Right lobe of liver (tissue), 4 donors: ENCODE results near the gene SYNM.

Source experiments
- CTCF ChIP-seq, 4 donors: fragments of 200-600 bp in 3 of 4; fragments of 450-650 bp in 1 of 4; IDR thresholded peaks; one replicate each; pipeline versions ENCODE4 v1.5.1 to v1.8.0; 2016 to 2022; ENCODE audit warnings: antibody characterized with exemption in 4 of 4, mild to moderate bottlenecking in 2 of 4
- POLR2A ChIP-seq: fragments of 450-650 bp; IDR thresholded peaks from one replicate; pipeline ENCODE4 v1.6.1; 2017; ENCODE audit warnings: antibody characterized with exemption, mild to moderate bottlenecking
- donor health status: DM: no; HTN: no; CAD: no.
- donor health status: DM: no; HTN: no; CAD: no.
- donor health status: DM: no; HTN: yes; CAD: no.

DNA sequence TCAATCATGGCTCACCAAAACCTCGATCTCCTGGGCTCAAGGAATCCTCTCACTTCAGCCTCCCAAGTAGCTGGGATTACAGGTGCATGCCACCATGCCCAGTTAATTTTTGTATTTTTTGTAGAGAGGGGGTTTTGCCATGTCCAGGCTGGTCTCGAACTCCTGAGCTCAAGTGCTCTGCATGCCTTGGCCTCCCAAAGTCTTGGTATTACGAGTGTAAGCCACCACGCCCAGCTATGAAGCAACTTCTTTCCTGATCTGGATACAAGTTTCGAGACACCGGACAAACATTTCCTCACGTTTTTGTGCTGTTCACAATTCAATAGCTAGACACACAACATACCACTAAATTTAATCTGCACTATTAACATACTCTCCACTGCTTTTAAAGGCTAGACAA, 3.4 kb upstream of the SYNM start:
- TF ChIP-seq CTCF (IDR thresholded peaks at IDR 0.05) (no peak), POLR2A (no peak)
